Sigmoid colon (tissue), 7 donors: ENCODE measurements around the gene DPYSL3. TPM values are rescaled to one million over a fixed set of nuclear protein-coding genes. Genes with fewer than 3 reads are reported as not detected.

ENCODE experiments used
- DNase-seq: peaks from one replicate; pipeline ENCODE4 v3.0.0-alpha.2; 2019
- H3K27ac ChIP-seq, 4 donors: fragments of 200-600 bp; sonication (generic); one replicate each; pipeline ENCODE4 v1.5.1; 2016 to 2019; ENCODE audit warnings: mild to moderate bottlenecking in 1 of 4
- H3K27me3 ChIP-seq, 3 donors: fragments of 200-600 bp; sonication (generic); one replicate each; pipeline ENCODE4 v1.5.1; 2019; ENCODE audit warnings: mild to moderate bottlenecking in 1 of 3
- H3K36me3 ChIP-seq, 4 donors: fragments of 200-600 bp; sonication (generic); one replicate each; pipeline ENCODE4 v1.5.1; 2016 to 2019
- H3K4me1 ChIP-seq, 4 donors: fragments of 200-600 bp; sonication (generic); one replicate each; pipeline ENCODE4 v1.5.1; 2017 to 2019
- H3K4me3 ChIP-seq, 4 donors: fragments of 200-600 bp; sonication (generic); one replicate each; pipeline ENCODE4 v1.5.1; 2017 to 2019; ENCODE audit warnings: mild to moderate bottlenecking in 2 of 4, moderate library complexity in 1 of 4
- H3K9me3 ChIP-seq, 4 donors: fragments of 200-600 bp in 3 of 4; sonication (generic) in 3 of 4; one replicate each; pipeline versions ENCODE4 v1.5.1 to v1.6.1; 2013 to 2019
- CTCF ChIP-seq, 4 experiments: fragments of 450-650 bp in 3 of 4; fragments of 200-600 bp in 1 of 4; IDR thresholded peaks; one replicate each; pipeline ENCODE4 v1.5.1; 2016 to 2019; ENCODE audit warnings: antibody characterized with exemption in 4 of 4, mild to moderate bottlenecking in 3 of 4, moderate library complexity in 2 of 4
- EP300 ChIP-seq, 4 donors: sonication (generic); formaldehyde crosslinking; IDR thresholded peaks; one replicate each; pipeline ENCODE4 v1.6.1; 2017; ENCODE audit warnings: antibody characterized with exemption in 4 of 4
- POLR2A ChIP-seq, 2 donors: fragments of 450-650 bp; IDR thresholded peaks; one replicate each; pipeline ENCODE4 v1.6.1; 2016; ENCODE audit warnings: antibody characterized with exemption in 2 of 2, mild to moderate bottlenecking in 2 of 2, moderate library complexity in 2 of 2
- POLR2AphosphoS5 ChIP-seq, 4 donors: sonication (generic); formaldehyde crosslinking; IDR thresholded peaks; one replicate each; pipeline ENCODE4 v1.6.1; 2017; ENCODE audit warnings: antibody characterized with exemption in 4 of 4
- WGBS, 2 donors: extraction: QIAGEN DNeasy Blood & Tissue Kit; methylation state at CpG; one replicate each; pipeline ENCODE4 v1.1.7; 2013; 5-methylcytosine and 5-hydroxymethylcytosine counted together
- intact Hi-C: fragments of 100-400 bp; cut with DNase I; formaldehyde crosslinking; loops from one replicate; pipeline ENCODE4 v1.15.1; 2023
- polyA plus RNA-seq, 3 donors: library from polyadenylated mRNA; stranded (reverse); fragments of 200-250 nt; gene quantifications; one replicate each; pipeline ENCODE4 v1.2.3, GENCODE V29; 2013
- total RNA-seq, 4 donors: library from RNA; depleted of rRNA; stranded (reverse); fragments of >200 nt; gene quantifications; one replicate each; pipeline ENCODE4 v1.1.0, GENCODE V29; 2016
- donor health status: healthy with polysubstance abuse.
- donor health status: Bipolar disorder and iron deficiency.
- donor health status: healthy.

The DPYSL3 gene
- 100 to 1,000 TPM; 149 to 343 (median 184) TPM for total RNA-seq
- polyA plus RNA-seq = 10 to 100 TPM in 2 of 3 donors, 1 to 10 TPM in 1; 4.2 to 48.7 (median 20.4) TPM

GRCh38 chr5:147509710-147510651 lies at the start of gene DPYSL3:
TSS of gene DPYSL3 (minus strand) at chr5:147510068. CDS start at chr5:147509858, 210 bp downstream.
- WGBS, 2 donors = 2 to 3% methylated on average over 66 of the region's 66 CpGs
- H3K9me3 ChIP-seq = no peaks in the 10 kb centered on the region
- TF ChIP-seq POLR2A (IDR thresholded peaks at IDR 0.05) (peak; percentile 20 to 58), EP300 (IDR thresholded peaks at IDR 0.05) (peak in 2 of 4 donors; percentile 67 to 75), CTCF (IDR thresholded peaks at IDR 0.05) (peak in 3 of 4 experiments; percentile 7 to 38 (median 21)), POLR2AphosphoS5 (IDR thresholded peaks at IDR 0.05) (peak; percentile 80 to 93 (median 88))
- no peaks in the 10 kb centered on the region for H3K27me3 ChIP-seq
- H3K4me1 ChIP-seq = peaks cover 0 to 47% (median 26%) of the 10 kb centered on the region in 4 donors
- H3K36me3 ChIP-seq = no peaks in the 10 kb centered on the region
- H3K4me3 ChIP-seq = peak within 1 kb of the TSS; percentile 77 to 81 (median 80)
- peak; percentile 94 for DNase-seq
- peak within 1 kb of the TSS; percentile 87 to 94 (median 92) for H3K27ac ChIP-seq
- intact Hi-C loops = loop anchor here (1.0 to 5.0 kb wide), 3 partner anchors 49 to 103 kb away; no protein-coding TSS in a partner anchor

- peak; percentile 85 for DNase-seq
- no peaks in the 10 kb centered on the region for H3K9me3 ChIP-seq
- peak overlapping the region; percentile 48 to 92 (median 66) for H3K27ac ChIP-seq
- WGBS, 2 donors = 36 to 40% methylated on average over 2 of the region's 2 CpGs
- no peak overlapping the region for H3K4me3 ChIP-seq
- intact Hi-C loops = loop anchor here (1.0 to 5.0 kb wide), 4 partner anchors 48 to 334 kb away; partner anchors contain the start of gene DPYSL3
- H3K27me3 ChIP-seq = no peaks in the 10 kb centered on the region
- no peak for TF ChIP-seq EP300 (IDR thresholded peaks at IDR 0.05)
- peak in 2 of 4 donors; percentile 8 to 29 for TF ChIP-seq POLR2AphosphoS5 (IDR thresholded peaks at IDR 0.05)
- no peak for TF ChIP-seq POLR2A (IDR thresholded peaks at IDR 0.05)
- TF ChIP-seq CTCF (IDR thresholded peaks at IDR 0.05) = peak; percentile 56 to 77 (median 72)
- H3K36me3 ChIP-seq = no peaks in the 10 kb centered on the region
- H3K4me1 ChIP-seq = peaks cover 0 to 34% (median 31%) of the 10 kb centered on the region in 4 donors
Observed at GRCh38 chr5:147558826-147559225, 49.0 kb upstream of the DPYSL3 start.

GRCh38 chr5:147557876-147558745 lies 48.2 kb upstream of the DPYSL3 start:
- H3K4me3 ChIP-seq = no peak overlapping the region
- TF ChIP-seq CTCF (IDR thresholded peaks at IDR 0.05) = no peak
- no peak for TF ChIP-seq POLR2AphosphoS5 (IDR thresholded peaks at IDR 0.05)
- TF ChIP-seq EP300 (IDR thresholded peaks at IDR 0.05) = no peak
- TF ChIP-seq POLR2A (IDR thresholded peaks at IDR 0.05) = no peak
- no peak for DNase-seq
- intact Hi-C loops = loop anchor here (2.0 to 5.0 kb wide), 3 partner anchors 47 to 333 kb away; partner anchors contain the start of gene DPYSL3
- no peaks in the 10 kb centered on the region for H3K9me3 ChIP-seq
- no peaks in the 10 kb centered on the region for H3K36me3 ChIP-seq
- peak overlapping the region; percentile 48 to 92 (median 66) for H3K27ac ChIP-seq
- H3K4me1 ChIP-seq = peaks cover 0 to 41% (median 38%) of the 10 kb centered on the region in 4 donors
- 84 to 87% methylated on average over 8 of the region's 8 CpGs for WGBS, 2 donors
- no peaks in the 10 kb centered on the region for H3K27me3 ChIP-seq

GRCh38 chr5:147555176-147555575 lies 45.3 kb upstream of the DPYSL3 start:
- Histone ChIP-seq H3K4me1 (peaks cover 0 to 63% (median 57%) of the 10 kb centered on the region in 4 donors), H3K27me3 (no peaks in the 10 kb centered on the region), H3K36me3 (no peaks in the 10 kb centered on the region), H3K9me3 (no peaks in the 10 kb centered on the region), H3K4me3 (no peak overlapping the region), H3K27ac (peak overlapping the region; percentile 84 to 92 (median 88))
- intact Hi-C loops = loop anchor here (5.0 kb wide), 1 partner anchor 153 kb away; no protein-coding TSS in a partner anchor
- TF ChIP-seq POLR2A (IDR thresholded peaks at IDR 0.05) (no peak), CTCF (IDR thresholded peaks at IDR 0.05) (no peak), POLR2AphosphoS5 (IDR thresholded peaks at IDR 0.05) (no peak)
- no peak for DNase-seq
- WGBS, 2 donors = 72 to 84% methylated on average over 7 of the region's 7 CpGs
